ENCODE data around the gene PLEKHG7. TPM values are rescaled to one million over a fixed set of nuclear protein-coding genes. Genes with fewer than 3 reads are reported as not detected.

PLEKHG7 gene
- total and polyA plus RNA-seq, 12 donors = 0.04 TPM; not detected in 11

- TF ChIP-seq, protein P1, sequence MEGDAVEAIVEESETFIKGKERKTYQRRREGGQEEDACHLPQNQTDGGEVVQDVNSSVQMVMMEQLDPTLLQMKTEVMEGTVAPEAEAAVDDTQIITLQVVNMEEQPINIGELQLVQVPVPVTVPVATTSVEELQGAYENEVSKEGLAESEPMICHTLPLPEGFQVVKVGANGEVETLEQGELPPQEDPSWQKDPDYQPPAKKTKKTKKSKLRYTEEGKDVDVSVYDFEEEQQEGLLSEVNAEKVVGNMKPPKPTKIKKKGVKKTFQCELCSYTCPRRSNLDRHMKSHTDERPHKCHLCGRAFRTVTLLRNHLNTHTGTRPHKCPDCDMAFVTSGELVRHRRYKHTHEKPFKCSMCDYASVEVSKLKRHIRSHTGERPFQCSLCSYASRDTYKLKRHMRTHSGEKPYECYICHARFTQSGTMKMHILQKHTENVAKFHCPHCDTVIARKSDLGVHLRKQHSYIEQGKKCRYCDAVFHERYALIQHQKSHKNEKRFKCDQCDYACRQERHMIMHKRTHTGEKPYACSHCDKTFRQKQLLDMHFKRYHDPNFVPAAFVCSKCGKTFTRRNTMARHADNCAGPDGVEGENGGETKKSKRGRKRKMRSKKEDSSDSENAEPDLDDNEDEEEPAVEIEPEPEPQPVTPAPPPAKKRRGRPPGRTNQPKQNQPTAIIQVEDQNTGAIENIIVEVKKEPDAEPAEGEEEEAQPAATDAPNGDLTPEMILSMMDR (IDR thresholded peaks at IDR 0.05) = no peak
- intact Hi-C loops (cut with DNase I) = no loop called here
- ATAC-seq (no peak), DNase-seq (no peak)
- WGBS, 2 donors = 68 to 78% methylated on average over 6 of the region's 6 CpGs
- Histone ChIP-seq H3K36me3 (no peaks in the 10 kb centered on the region), H3K27me3 (no peaks in the 10 kb centered on the region), H3K4me3 (no peak overlapping the region), H3K9me3 (no peaks in the 10 kb centered on the region), H3K4me1 (peaks cover 0 to 17% (median 4%) of the 10 kb centered on the region in 9 donors), H3K27ac (no peak overlapping the region)
Measured at GRCh38 chr12:92736605-92737004, 33.8 kb downstream of the PLEKHG7 start.

GRCh38 chr12:92737855-92738850 lies 35.4 kb downstream of the PLEKHG7 start:
- no peaks in the 10 kb centered on the region for H3K27me3 ChIP-seq
- no peaks in the 10 kb centered on the region for H3K9me3 ChIP-seq
- H3K27ac ChIP-seq = no peak overlapping the region
- TF ChIP-seq, protein P1 (IDR thresholded peaks at IDR 0.05) = no peak
- ATAC-seq = no peak
- DNase-seq = no peak
- peaks cover 0 to 17% (median 4%) of the 10 kb centered on the region in 9 donors for H3K4me1 ChIP-seq
- H3K4me3 ChIP-seq = no peak overlapping the region
- WGBS, 2 donors = 90 to 91% methylated on average over 7 of the region's 7 CpGs
- intact Hi-C loops (cut with DNase I) = no loop called here
- H3K36me3 ChIP-seq = no peaks in the 10 kb centered on the region

- H3K27ac ChIP-seq = no peak overlapping the region
- DNase-seq = no peak
- TF ChIP-seq, protein P1 (IDR thresholded peaks at IDR 0.05) = no peak
- H3K4me3 ChIP-seq = no peak overlapping the region
- no peaks in the 10 kb centered on the region for H3K36me3 ChIP-seq
- 68 to 71% methylated on average over 4 of the region's 4 CpGs for WGBS, 2 donors
- H3K4me1 ChIP-seq = peaks cover 0 to 17% (median 4%) of the 10 kb centered on the region in 9 donors
- H3K27me3 ChIP-seq = no peaks in the 10 kb centered on the region
- no peaks in the 10 kb centered on the region for H3K9me3 ChIP-seq
- intact Hi-C loops (cut with DNase I) = no loop called here
- ATAC-seq = peak in 1 of 8 donors; percentile 43
Measured at GRCh38 chr12:92739113-92739512, 36.3 kb downstream of the PLEKHG7 start.

GRCh38 chr12:92740411-92740810 lies 37.6 kb downstream of the PLEKHG7 start:
- Histone ChIP-seq H3K27me3 (no peaks in the 10 kb centered on the region), H3K9me3 (no peaks in the 10 kb centered on the region), H3K4me1 (peaks cover 0 to 11% (median 1%) of the 10 kb centered on the region in 9 donors), H3K4me3 (no peak overlapping the region), H3K27ac (no peak overlapping the region), H3K36me3 (no peaks in the 10 kb centered on the region)
- no peak for ATAC-seq
- no peak for DNase-seq
- intact Hi-C loops (cut with DNase I) = no loop called here
- TF ChIP-seq, protein P1 (IDR thresholded peaks at IDR 0.05) = no peak
